Measurements from ENCODE around the gene TGM1. TPM values are rescaled to one million over a fixed set of nuclear protein-coding genes. Genes with fewer than 3 reads are reported as not detected.

TGM1 gene
- total RNA-seq, 6 experiments from 2014 or later: 0.97 to 2.9 (median 1.3) TPM

DNA sequence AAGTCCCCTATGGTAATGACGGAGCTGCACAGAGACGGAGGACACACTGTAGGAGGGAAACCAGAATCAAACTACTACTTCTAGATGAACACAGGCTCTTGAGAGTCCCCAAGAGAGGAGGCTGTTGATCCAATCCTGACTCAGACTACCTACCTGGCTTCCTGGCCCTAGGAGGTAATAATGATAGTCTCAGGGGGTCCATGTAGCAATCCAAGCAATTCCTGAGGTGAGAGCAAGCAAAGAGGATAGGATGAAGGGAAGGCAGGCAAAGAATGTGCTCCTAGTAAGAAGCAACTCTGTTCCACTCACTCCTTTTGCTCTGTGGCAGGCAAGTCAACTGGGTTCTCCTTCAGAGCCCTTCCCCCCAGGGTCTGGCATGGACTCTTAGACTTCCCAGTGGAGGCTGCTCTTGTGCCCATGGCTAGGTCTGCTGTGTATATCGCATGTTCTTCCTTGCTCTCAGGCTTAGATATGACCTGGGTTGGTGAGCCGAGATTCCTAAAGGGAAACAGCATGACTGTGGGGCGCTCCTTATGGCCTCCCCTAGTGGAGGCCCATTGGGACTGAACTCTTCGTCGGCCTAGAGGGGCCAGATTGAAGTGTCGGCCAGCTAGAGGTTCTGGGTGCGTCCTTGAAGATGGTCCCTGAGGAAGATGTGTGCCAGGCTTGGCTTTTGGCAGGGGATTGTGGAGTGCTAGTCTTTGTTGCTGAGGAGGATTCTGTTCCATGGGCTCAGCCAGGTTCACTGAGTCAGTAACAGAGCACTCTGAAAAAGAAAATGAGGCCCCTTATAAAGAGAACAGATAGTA, 22.7 kb downstream of the TGM1 start:
- H3K4me1 Mint-ChIP-seq (ENCODE audit: low read depth): peaks cover 81% of the 10 kb centered on the region
- DNase-seq: no peak
- peaks cover 3% of the 10 kb centered on the region for H3K27me3 Mint-ChIP-seq (ENCODE audit: insufficient read depth)
- TF ChIP-seq, protein P1, sequence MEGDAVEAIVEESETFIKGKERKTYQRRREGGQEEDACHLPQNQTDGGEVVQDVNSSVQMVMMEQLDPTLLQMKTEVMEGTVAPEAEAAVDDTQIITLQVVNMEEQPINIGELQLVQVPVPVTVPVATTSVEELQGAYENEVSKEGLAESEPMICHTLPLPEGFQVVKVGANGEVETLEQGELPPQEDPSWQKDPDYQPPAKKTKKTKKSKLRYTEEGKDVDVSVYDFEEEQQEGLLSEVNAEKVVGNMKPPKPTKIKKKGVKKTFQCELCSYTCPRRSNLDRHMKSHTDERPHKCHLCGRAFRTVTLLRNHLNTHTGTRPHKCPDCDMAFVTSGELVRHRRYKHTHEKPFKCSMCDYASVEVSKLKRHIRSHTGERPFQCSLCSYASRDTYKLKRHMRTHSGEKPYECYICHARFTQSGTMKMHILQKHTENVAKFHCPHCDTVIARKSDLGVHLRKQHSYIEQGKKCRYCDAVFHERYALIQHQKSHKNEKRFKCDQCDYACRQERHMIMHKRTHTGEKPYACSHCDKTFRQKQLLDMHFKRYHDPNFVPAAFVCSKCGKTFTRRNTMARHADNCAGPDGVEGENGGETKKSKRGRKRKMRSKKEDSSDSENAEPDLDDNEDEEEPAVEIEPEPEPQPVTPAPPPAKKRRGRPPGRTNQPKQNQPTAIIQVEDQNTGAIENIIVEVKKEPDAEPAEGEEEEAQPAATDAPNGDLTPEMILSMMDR (IDR thresholded peaks at IDR 0.05): peak; percentile 29; the same call in 1 of the 2 replicates
- H3K36me3 Mint-ChIP-seq (ENCODE audit: low read depth): peaks cover 55% of the 10 kb centered on the region
- peak overlapping the region; percentile 72 for H3K27ac Mint-ChIP-seq
- peak overlapping the region; percentile 95 for H3K4me3 Mint-ChIP-seq
- no peaks in the 10 kb centered on the region for H3K9me3 Mint-ChIP-seq

DNA sequence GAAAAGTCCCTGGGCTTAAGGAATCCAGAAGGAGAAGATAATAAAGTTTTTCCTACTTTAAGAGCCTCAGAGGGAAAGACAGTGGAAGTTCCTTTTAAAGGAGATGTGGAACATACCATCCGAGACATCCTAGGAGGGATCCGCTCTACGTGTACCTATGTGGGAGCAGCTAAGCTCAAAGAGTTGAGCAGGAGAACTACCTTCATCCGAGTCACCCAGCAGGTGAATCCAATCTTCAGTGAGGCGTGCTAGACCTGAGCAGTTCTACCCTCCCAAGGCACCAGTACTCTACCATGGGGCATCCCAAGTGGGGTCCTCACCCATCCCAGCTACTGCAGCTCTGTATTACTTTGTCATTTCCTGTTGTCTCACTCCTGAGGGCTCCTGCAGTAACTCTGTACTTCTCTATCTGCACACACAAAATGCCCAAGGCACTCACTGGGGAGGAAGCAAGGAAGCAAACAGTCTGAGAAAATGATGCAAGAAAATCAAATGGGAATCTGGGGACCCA, 24.4 kb downstream of the TGM1 start:
- Mint-ChIP-seq H3K9me3 (no peaks in the 10 kb centered on the region), H3K36me3 (ENCODE audit: low read depth) (peaks cover 71% of the 10 kb centered on the region), H3K4me1 (ENCODE audit: low read depth) (peaks cover 89% of the 10 kb centered on the region), H3K27me3 (ENCODE audit: insufficient read depth) (peaks cover 3% of the 10 kb centered on the region), H3K4me3 (peak overlapping the region; percentile 95), H3K27ac (peak overlapping the region; percentile 72)
- TF ChIP-seq, protein P1 (IDR thresholded peaks at IDR 0.05): no peak
- no peak for DNase-seq

DNA sequence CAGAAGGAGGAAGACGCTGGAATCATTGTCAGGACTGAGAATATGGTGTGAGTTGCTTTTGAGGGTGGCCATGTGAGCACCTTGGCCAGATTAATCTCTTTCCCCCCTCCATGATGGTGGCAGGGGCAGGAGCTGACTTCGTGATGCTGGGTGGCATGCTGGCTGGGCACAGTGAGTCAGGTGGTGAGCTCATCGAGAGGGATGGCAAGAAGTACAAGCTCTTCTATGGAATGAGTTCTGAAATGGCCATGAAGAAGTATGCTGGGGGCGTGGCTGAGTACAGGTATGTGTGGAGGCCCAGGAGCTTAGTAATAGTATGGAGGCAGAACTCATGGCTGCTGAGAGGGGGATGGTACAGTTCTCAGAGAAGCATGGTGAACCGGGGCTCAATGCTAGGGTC, 24.9 kb downstream of the TGM1 start:
- H3K36me3 Mint-ChIP-seq (ENCODE audit: low read depth): peaks cover 73% of the 10 kb centered on the region
- peaks cover 89% of the 10 kb centered on the region for H3K4me1 Mint-ChIP-seq (ENCODE audit: low read depth)
- DNase-seq: no peak
- H3K4me3 Mint-ChIP-seq: peak overlapping the region; percentile 26
- peak overlapping the region; percentile 72 for H3K27ac Mint-ChIP-seq
- peaks cover 3% of the 10 kb centered on the region for H3K27me3 Mint-ChIP-seq (ENCODE audit: insufficient read depth)
- TF ChIP-seq, protein P1 (IDR thresholded peaks at IDR 0.05): no peak
- H3K9me3 Mint-ChIP-seq: no peaks in the 10 kb centered on the region

DNA sequence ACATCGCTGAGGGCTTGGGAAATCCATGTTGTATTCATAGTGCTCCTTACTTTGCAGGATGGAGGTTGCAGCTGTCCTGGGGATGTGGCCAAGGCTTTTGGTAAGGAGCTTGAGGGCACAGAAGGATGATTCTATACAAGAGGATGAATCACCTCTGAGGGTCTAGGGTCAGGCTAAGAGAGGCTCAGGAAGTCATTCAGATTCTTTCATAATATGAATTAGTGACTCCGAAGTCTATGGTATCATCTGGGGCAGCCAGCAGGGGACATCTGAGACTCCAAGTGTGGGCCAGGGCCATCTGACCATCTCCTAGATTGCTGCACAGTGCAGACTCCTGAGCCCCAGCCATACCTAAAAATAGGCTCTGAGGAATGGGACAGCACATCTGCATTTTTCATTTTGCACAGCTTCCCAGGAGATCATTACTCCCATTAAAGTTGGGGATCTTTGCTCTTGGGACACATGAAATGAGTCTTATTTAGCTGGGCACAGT, 25.5 kb downstream of the TGM1 start:
- H3K4me1 Mint-ChIP-seq (ENCODE audit: low read depth): peaks cover 88% of the 10 kb centered on the region
- H3K36me3 Mint-ChIP-seq (ENCODE audit: low read depth): peaks cover 73% of the 10 kb centered on the region
- peak overlapping the region; percentile 72 for H3K27ac Mint-ChIP-seq
- TF ChIP-seq, protein P1 (IDR thresholded peaks at IDR 0.05): 0 out of 2 replicates have a peak, but pooled peaks have one; percentile 16
- DNase-seq: no peak
- H3K9me3 Mint-ChIP-seq: no peaks in the 10 kb centered on the region
- peak overlapping the region; percentile 26; the same call in 1 of the 2 replicates for H3K4me3 Mint-ChIP-seq
- peaks cover 3% of the 10 kb centered on the region for H3K27me3 Mint-ChIP-seq (ENCODE audit: insufficient read depth)

DNA sequence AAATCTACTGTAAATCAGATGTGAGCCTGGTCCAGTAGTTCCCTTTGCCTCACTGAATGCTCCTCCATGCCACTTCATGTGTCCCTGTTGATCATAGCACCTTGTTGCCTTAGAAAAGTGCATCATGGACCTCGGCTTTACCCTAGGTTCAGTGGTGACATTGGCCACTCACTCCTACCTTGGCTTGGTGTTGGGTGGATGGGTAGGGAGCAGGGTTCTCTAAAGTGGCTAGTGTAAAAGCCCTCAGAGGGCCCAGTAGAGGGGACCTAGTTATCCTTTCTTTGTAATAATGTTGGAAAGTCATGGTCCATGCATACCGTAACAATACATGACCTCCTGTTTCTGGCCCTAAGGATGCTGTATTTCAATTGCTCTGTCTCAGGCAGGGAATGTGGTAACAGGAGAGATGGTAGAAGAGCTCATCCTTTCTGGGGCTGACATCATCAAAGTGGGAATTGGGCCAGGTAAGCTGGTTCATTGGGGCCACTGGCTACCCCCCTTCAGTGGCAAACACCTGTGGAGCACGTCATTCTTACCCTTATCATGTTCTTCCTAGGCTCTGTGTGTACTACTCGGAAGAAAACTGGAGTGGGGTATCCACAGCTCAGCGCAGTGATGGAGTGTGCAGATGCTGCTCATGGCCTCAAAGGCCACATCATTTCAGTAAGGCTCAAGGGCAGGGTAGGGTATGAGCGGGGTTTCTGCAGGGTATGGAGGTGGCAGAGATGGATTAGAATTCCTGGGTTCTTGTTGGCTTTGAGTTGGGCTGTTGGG, 26.1 kb downstream of the TGM1 start:
- H3K27ac Mint-ChIP-seq: peak overlapping the region; percentile 72
- H3K4me3 Mint-ChIP-seq: no peak overlapping the region; the same call in 1 of the 2 replicates
- DNase-seq: no peak
- H3K27me3 Mint-ChIP-seq (ENCODE audit: insufficient read depth): peaks cover 2% of the 10 kb centered on the region
- H3K4me1 Mint-ChIP-seq (ENCODE audit: low read depth): peaks cover 87% of the 10 kb centered on the region
- H3K9me3 Mint-ChIP-seq: no peaks in the 10 kb centered on the region
- TF ChIP-seq, protein P1 (IDR thresholded peaks at IDR 0.05): no peak
- H3K36me3 Mint-ChIP-seq (ENCODE audit: low read depth): peaks cover 78% of the 10 kb centered on the region

All from HFFc6 (cell line).